GM21737 (cell line): ENCODE data around the gene APOA4.

Experiments used
- ATAC-seq: cut with Tn5 transposase; IDR thresholded peaks from one replicate; pipeline ENCODE4 v1.9.1; 2021; ENCODE audit warnings: mild to moderate bottlenecking, moderate library complexity; ENCODE audit not compliant: unreplicated experiment

APOA4 gene

GRCh38 chr11:116831790-116832349, 8.8 kb upstream of the APOA4 start:
- ATAC-seq: no peak

DNA sequence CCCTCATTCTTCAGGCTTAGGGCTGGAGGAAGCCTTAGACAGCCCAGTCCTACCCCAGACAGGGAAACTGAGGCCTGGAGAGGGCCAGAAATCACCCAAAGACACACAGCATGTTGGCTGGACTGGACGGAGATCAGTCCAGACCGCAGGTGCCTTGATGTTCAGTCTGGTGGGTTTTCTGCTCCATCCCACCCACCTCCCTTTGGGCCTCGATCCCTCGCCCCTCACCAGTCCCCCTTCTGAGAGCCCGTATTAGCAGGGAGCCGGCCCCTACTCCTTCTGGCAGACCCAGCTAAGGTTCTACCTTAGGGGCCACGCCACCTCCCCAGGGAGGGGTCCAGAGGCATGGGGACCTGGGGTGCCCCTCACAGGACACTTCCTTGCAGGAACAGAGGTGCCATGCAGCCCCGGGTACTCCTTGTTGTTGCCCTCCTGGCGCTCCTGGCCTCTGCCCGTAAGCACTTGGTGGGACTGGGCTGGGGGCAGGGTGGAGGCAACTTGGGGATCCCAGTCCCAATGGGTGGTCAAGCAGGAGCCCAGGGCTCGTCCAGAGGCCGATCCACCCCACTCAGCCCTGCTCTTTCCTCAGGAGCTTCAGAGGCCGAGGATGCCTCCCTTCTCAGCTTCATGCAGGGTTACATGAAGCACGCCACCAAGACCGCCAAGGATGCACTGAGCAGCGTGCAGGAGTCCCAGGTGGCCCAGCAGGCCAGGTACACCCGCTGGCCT, 7.2 kb upstream of the APOA4 start:
- ATAC-seq: no peak

GRCh38 chr11:116829525-116830183, 6.5 kb upstream of the APOA4 start, which contains the start of gene APOC3:
Gene APOC3, plus strand, starts transcription at chr11:116829907. Its CDS starts 676 bp downstream, at chr11:116830583.
- ATAC-seq: no peak

GRCh38 chr11:116828632-116829524, 5.8 kb upstream of the APOA4 start:
- ATAC-seq: no peak

GRCh38 chr11:116827461-116827860, 4.4 kb upstream of the APOA4 start:
- ATAC-seq: no peak

DNA sequence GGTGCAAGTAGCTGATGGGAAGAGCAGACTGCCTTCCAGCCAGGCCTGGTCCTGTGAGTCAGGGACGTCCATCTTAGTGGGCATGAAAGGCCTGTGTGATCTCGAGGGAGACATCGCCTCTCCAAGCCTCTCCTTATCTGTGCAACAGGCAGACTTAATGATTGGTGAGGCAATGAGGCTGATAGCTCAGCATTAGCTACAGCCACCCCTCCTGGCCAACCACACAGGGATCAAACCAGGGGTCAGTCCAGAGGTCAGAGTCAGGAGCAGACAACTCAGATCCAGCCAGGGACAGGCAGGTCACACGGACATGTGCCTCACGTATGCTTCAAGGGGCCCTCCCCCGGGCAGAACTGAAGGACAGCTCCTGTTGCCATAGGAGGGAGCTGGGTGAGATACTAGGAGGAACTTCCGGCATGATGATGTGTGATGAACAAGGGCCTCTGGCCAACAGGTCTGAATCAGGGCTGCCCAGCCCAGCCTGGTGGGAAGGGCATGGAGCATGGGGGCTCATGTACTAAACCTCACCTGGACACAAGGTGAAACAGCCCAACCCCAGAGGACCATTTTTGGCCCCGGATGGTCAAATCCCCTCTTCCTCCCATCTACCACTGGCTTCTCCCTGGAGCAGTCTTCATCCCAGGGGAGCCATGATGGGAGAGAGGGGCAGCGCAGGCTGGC, 3.8 kb upstream of the APOA4 start:
- ATAC-seq: no peak

- ATAC-seq: no peak
These were observed 3.0 kb upstream of the APOA4 start for GRCh38 chr11:116825854-116826750.

GRCh38 chr11:116825434-116825833, 2.3 kb upstream of the APOA4 start:
- ATAC-seq: no peak

DNA sequence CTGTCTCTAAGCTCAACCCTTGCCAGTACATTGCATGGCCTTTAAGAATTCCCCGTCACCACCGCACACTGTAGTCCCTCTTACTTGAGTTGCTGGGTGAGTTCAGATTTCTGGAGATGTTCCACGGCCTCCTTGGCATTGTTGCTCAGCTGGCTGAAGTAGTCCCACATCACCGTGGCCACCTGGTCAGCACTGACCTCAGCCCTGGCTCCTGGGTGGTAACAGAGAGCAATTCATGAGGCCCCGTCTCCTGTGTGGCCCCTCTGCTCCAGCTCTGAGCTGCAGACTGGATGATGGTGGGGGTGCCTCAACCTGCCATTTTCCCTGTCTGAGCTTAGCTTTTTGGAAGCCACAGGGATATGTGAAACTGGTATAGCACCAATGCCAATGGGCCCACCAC, 529 bp downstream of the APOA4 start:
- ATAC-seq: no peak

DNA sequence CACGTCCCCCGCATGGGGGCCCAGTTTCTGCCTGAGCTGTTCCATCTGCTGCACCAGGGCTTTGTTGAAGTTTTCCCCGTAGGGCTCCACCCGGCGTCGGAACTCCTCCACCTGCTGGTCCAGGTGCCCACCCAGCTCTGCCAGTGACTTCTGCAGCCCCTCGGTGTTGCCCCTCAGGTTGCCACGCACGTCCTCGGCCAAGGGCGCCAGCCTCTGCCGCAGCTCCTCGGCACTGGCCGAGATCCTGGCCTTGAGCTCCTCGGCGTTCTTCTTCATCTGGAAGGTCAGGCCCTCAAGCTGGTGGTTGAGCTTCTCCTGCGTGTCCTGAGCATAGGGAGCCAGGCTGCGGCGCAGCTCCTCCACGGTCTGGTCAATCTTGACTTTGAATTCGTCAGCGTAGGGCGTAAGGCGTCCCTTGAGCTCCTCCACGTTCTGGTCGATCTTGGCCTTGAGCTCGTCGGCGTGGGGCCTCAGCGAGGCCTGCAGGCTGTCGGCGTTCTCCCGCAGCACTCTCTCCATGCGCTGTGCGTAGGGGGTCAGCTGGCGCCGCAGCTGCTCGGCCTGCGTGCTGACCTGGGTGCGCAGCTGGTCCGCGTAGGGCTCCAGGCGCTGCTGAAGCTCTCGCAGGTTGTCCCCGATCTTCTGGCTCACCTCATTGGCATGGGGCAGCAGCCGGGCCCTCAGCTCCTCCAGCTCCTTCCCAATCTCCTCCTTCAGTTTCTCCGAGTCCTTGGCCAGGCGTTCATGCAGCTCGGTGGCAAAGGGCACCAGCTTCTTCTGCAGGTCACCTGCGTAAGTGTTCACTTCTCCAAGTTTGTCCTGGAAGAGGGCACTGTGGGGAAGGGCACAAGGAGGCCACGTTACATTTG, 1.8 kb downstream of the APOA4 start:
- ATAC-seq: no peak

- no peak for ATAC-seq
These were observed 4.1 kb downstream of the APOA4 start for GRCh38 chr11:116819049-116819448.

- ATAC-seq: no peak
These were observed 8.6 kb downstream of the APOA4 start for GRCh38 chr11:116814502-116814901.

GRCh38 chr11:116813781-116814471, 9.2 kb downstream of the APOA4 start:
- no peak for ATAC-seq

DNA sequence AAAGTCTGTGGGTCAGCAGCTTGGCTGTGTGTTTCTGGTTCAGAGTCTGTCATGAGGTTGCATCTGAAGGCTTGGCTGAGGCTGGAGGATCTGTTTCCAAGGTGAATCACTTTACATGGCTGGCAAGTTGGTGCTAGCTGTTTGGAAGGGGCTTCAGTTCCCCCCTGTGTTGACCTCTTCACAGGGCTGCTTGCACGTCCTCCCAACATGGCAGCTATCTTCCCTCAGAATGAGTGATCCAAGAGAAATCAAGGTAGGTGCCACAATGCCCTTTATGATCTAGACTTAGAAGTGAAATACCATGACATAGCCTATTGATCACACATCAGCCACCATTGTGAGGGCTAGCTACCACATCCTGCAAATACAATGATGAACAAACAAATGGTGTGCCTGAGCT, 9.9 kb downstream of the APOA4 start:
- no peak for ATAC-seq

DNA sequence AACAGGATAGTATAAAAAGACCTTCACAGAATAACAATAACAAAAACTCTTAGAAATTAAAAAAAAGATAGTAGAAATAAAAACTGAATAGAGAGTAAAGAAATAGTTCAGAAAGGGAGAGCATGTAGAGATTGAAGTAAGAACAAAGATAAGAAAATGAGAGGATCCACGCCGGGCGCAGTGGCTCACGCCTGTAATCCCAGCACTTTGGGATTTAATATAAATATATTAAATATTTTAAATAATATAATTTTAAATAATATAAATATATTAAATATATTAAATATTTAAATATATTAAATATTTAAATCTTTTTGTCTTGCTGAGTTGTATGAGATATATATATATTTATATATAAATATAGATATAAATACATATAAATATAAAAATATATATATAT, 11.0 kb downstream of the APOA4 start:
- ATAC-seq: no peak

GRCh38 chr11:116811194-116811593, 11.9 kb downstream of the APOA4 start:
- ATAC-seq: no peak

DNA sequence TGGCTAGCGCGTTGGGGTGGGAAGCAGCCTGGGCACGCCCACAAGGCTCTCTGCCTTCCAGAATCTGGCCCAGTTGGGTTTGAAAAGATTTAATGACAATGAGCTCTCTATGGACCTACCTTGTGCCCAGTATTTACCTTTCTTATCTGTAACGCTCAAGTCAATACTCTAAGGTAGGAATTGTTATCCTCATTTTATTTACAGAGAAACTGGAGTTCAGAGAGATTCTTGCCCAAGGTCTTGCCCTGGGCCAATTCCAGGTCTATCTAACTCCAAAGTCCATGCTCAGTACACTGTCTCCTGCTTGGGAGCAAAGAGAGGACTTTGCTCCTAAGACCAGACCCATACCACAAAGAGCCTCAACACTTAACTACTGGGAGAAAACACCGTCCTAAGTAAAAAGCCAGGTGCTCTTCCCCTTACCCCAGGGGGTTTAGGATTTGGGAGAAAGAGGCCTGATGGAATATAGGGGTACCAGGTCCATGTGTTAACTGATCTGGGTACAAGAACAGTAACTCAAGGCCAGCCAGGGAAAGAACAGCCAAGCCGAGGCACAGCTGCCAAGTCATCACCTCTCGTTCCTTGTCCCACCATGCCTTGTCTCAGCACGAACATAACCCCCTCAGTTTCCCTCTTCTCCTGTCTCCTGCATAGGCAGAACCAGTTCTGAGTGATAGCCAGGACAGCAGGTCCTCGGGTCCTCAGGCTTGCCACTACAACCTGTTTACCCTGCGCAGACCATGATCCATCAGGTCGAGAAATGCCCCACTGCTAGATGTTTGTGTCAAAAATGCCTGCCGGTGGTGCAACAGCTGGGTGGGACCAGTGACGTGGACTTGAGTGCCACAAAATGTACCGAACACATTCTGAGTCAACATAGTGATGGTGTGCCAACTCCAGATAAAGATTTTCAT, 14.6 kb downstream of the APOA4 start:
- ATAC-seq: no peak
